Stimulated activated naive CD8-positive, alpha-beta T cell treated with anti-CD3 and anti-CD28 coated beads, Interleukin-15, amount 100 ng/mL, for 72 hours (primary cell): ENCODE data around the gene PRDM11.
"Not testable (repeated sequence)": the region's sequence is repeated elsewhere in the genome, so short reads cannot be mapped to it uniquely, and the experiment has no call there.

Experiments used
- ATAC-seq: fragments of 150-1000 bp; cut with Tn5 transposase; 2 replicates; pipeline ENCODE4 v1.10.0; 2021; ENCODE audit warnings: mild to moderate bottlenecking, moderate library complexity
- DNase-seq, 2 donors: peaks; one replicate each; pipeline ENCODE4 v3.0.0; 2021 to 2022
- H3K27ac Mint-ChIP-seq, 2 donors: one replicate each; pipeline ENCODE4 v1.8.0; 2022; ENCODE audit warnings: mild to moderate bottlenecking in 2 of 2, mixed read lengths in 2 of 2, moderate library complexity in 2 of 2
- H3K27me3 Mint-ChIP-seq: one replicate; pipeline ENCODE4 v1.8.0; 2022; ENCODE audit warnings: mixed read lengths
- H3K4me1 Mint-ChIP-seq: one replicate; pipeline ENCODE4 v1.8.0; 2022; ENCODE audit warnings: mild to moderate bottlenecking, mixed read lengths
- H3K4me3 Mint-ChIP-seq, 2 donors: one replicate each; pipeline ENCODE4 v1.8.0; 2022; ENCODE audit warnings: mild to moderate bottlenecking in 2 of 2, mixed read lengths in 2 of 2, moderate library complexity in 1 of 2
- H3K9me3 Mint-ChIP-seq, 2 donors: one replicate each; pipeline ENCODE4 v1.8.0; 2022; ENCODE audit warnings: mixed read lengths in 2 of 2

The PRDM11 gene

DNA sequence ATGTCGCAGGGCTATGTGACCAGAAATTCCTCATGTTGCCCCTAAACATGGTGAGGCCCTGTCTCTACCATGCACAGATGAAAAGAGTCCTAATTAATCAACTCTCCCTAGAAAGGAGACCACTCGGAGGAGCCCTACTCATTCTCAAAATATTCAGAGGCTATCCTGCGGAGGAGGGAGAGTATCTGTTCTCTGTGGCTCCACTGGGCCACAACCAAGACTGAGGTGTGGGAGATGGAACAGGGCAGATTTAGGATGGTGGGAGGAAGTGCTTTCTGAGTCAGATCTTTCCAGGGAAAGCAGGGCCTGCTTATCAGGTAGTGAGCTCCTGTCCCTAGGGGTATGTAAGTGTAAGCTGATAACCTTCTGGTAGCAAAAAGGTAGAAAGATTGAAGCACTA lies 37.0 kb upstream of the PRDM11 start:
- no peak for ATAC-seq
- Mint-ChIP-seq H3K4me1 (no peaks in the 10 kb centered on the region), H3K9me3 (no peaks in the 10 kb centered on the region), H3K4me3 (no peak overlapping the region), H3K27me3 (peaks cover 63% of the 10 kb centered on the region), H3K27ac (peak overlapping the region in 1 of 2 donors; percentile 69)
- no peak for DNase-seq

DNA sequence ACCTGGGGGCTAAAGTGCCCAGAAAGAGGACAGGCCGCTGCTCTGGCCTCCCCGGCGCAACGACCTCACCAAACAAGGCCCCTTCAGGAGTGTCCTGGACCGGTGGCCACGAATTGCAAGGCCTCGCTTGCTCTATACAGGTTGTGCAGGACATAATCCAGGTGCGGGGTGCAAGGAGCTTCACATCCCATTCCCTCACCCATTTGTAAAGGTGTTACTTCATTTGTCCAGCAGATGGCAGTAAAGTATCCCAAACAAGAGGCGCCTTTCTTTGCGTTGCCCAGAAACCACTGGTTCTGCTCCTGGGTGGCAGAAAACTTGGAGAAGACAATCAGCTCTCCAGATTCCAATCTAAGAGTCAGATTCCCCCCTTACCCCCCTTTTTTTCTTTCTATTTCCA lies 35.9 kb upstream of the PRDM11 start:
- H3K27me3 Mint-ChIP-seq: peaks cover 68% of the 10 kb centered on the region
- no peak overlapping the region for H3K27ac Mint-ChIP-seq
- no peaks in the 10 kb centered on the region for H3K4me1 Mint-ChIP-seq
- peak; percentile 69 for ATAC-seq
- peak; percentile 28 to 41 for DNase-seq
- no peak overlapping the region for H3K4me3 Mint-ChIP-seq
- H3K9me3 Mint-ChIP-seq: no peaks in the 10 kb centered on the region

GRCh38 chr11:45113807-45114206 lies 32.6 kb upstream of the PRDM11 start:
- Mint-ChIP-seq H3K4me3 (no peak overlapping the region), H3K27me3 (peaks cover 69% of the 10 kb centered on the region), H3K4me1 (no peaks in the 10 kb centered on the region), H3K9me3 (no peaks in the 10 kb centered on the region), H3K27ac (no peak overlapping the region)
- DNase-seq (no peak), ATAC-seq (no peak)

GRCh38 chr11:45127836-45128235 lies 18.6 kb upstream of the PRDM11 start:
- H3K27me3 Mint-ChIP-seq: peaks cover 27% of the 10 kb centered on the region
- ATAC-seq, H3K4me1 Mint-ChIP-seq, H3K4me3 Mint-ChIP-seq, H3K9me3 Mint-ChIP-seq, H3K27ac Mint-ChIP-seq, DNase-seq: not testable (repeated sequence)

DNA sequence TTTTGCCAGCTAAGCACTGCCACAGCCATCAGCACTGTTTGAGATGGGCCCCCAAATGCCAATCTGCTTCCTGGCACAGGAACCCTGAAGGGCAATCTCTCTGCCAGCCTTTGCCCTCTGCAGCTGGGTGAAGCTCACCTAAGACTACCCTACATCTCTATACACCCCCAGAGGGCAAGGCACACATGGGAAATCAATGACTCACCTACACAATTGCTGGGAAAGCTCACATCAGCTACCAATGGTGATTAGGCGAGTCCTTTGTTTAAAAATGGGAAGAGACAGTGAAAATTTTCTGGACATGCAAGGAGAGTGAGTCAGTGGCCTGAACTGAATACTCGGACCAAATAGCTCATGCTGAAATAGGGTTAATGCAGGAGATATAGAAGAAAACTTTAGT lies 12.6 kb upstream of the PRDM11 start:
- DNase-seq: no peak
- H3K27ac Mint-ChIP-seq: no peak overlapping the region
- H3K9me3 Mint-ChIP-seq: no peaks in the 10 kb centered on the region
- ATAC-seq: no peak
- no peaks in the 10 kb centered on the region for H3K4me1 Mint-ChIP-seq
- no peak overlapping the region for H3K4me3 Mint-ChIP-seq
- peaks cover 36% of the 10 kb centered on the region for H3K27me3 Mint-ChIP-seq

DNA sequence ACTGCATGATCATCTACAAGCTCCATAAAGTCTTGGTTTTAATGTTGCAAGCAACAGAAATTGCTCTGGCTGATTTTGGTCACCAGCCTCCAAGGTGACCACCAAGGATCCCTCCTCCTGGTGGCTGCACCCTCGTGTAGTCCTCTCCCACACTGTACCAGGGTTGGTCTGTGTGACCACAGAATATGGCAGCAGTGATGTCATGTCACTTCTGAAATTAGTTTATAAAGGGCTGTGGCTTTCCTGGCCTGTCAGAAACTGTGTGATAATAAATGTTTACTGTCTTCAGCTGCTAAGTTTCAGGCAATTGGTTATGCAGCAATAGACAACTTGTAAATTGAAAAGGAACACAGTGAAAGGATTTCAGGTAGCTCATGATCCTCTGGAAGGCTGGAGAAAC lies 5.3 kb upstream of the PRDM11 start:
- Mint-ChIP-seq H3K27ac (peak overlapping the region; percentile 38 to 75), H3K9me3 (no peaks in the 10 kb centered on the region), H3K4me3 (no peak overlapping the region), H3K4me1 (peaks cover 31% of the 10 kb centered on the region), H3K27me3 (peaks cover 57% of the 10 kb centered on the region)
- DNase-seq: peak; percentile 59 to 77
- ATAC-seq: peak; percentile 97

GRCh38 chr11:45141631-45142030 lies 4.8 kb upstream of the PRDM11 start:
- Mint-ChIP-seq H3K4me1 (peaks cover 35% of the 10 kb centered on the region), H3K4me3 (peak overlapping the region in 1 of 2 donors; percentile 9), H3K27me3 (peaks cover 58% of the 10 kb centered on the region), H3K9me3 (no peaks in the 10 kb centered on the region), H3K27ac (no peak overlapping the region)
- DNase-seq: no peak
- peak; percentile 34 for ATAC-seq

DNA sequence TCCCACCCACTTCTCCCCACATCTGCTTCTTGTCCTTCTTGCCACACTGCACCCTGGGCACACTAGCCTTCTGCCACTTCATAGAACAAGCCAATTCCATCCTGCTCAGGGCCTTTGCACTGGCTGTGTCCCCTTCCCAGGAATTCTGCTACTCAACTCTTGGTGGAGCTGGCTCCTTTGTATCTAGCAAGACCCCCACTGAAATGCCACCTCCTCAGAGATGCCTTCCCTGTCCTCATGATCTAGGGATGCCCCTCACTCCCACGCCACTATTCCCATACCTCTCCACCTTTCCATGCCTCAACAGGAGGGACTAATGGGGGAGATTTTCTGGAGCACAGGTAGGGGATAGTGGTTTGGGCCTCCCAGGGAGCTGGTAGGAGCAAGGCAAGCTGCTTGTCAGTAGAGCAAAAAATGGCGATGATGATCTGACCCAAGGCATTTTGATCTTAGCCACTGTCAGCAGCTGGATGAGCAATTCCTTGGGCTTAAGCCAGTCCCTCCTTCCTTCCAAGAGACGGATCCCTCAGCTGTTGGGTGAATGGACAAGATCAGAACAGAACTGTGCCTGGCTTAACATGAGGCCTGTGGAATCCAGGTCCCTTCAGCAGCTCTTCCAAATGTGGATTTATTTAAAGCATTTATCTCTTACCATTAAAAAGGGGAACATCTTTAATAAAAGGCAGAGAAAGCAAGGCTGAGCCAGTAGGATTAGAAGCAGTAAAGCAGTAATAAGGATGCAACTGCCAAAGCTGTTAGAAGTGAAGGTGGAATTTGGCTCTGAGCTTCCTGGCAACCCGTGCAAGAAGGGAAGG lies 4.0 kb upstream of the PRDM11 start:
- Mint-ChIP-seq H3K4me3 (no peak overlapping the region), H3K27me3 (peaks cover 58% of the 10 kb centered on the region), H3K9me3 (no peaks in the 10 kb centered on the region), H3K27ac (peak overlapping the region in 1 of 2 donors; percentile 83), H3K4me1 (peaks cover 36% of the 10 kb centered on the region)
- DNase-seq: no peak
- no peak for ATAC-seq

DNA sequence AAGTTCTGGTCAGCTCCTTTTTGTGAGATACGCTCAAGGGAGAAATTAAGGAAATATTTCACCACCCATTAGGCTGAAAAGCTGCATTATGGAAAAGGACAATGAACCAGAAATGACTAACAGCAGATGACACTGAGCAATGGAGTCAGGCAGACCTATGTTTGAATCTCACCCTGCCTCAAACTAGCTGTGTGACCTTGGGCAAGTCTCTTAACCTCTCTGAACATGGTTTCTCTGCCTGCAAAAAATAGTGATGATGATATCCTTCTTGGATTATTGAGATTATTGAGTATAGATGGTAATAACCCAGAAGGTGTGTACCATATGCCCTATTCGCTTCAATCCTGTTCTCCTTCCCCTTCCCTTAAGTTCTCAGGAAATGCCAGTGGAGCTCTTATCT lies 2.9 kb upstream of the PRDM11 start:
- Mint-ChIP-seq H3K27ac (no peak overlapping the region), H3K4me1 (peaks cover 47% of the 10 kb centered on the region), H3K9me3 (no peaks in the 10 kb centered on the region), H3K27me3 (peaks cover 58% of the 10 kb centered on the region), H3K4me3 (no peak overlapping the region)
- ATAC-seq (no peak), DNase-seq (no peak)

DNA sequence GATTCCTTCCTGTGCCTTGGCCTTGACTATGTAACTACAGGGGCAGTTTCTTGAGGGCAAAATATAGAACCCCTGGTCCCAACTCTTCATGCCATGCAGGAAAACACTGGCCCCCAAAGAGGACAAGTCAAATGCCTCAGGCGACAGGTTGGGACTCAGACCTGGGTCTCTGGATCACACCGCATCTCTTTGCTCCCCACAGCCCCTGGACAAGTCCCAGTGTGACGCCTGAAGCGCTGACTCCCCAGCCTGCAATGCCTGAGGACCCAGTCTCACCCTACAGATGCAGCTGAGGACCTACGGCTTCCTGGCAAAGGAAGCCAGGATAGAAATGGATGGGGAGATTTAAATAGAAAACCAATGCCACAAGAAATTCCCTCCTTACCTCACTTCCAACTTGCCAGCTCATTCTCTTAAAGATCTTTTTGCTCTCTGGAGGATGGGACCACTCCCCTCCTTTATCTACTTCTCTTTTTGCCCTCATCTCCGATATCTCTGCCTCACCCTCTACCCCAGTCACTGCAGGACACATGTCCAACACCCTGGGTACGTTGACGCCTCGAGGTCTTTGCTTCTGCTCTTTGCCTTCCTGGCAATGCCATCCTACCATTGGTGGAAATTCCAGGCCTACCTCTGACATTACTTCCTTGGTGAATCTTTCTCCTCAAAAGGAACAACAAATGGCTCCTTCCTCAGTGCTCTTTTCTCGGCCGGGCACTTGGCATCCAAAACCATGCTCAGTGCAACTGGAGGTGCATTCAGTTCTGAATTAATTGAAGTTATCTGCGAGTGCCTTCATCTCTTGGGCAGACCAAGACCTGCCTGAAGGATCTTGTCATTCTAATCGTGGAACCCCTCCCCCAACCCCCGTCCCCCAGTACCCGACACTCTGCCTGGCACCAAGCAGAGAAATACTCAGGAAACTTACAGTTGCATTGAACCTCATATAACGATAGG lies 2.0 kb upstream of the PRDM11 start:
- H3K27ac Mint-ChIP-seq: no peak overlapping the region
- DNase-seq: no peak
- peaks cover 53% of the 10 kb centered on the region for H3K27me3 Mint-ChIP-seq
- peaks cover 0 to 8% of the 10 kb centered on the region in 2 donors for H3K9me3 Mint-ChIP-seq
- ATAC-seq: no peak
- no peak overlapping the region for H3K4me3 Mint-ChIP-seq
- H3K4me1 Mint-ChIP-seq: peaks cover 56% of the 10 kb centered on the region

- peak overlapping the region; percentile 13 to 94 for H3K4me3 Mint-ChIP-seq
- ATAC-seq (no peak), DNase-seq (no peak)
- peaks cover 57% of the 10 kb centered on the region for H3K4me1 Mint-ChIP-seq
- H3K27me3 Mint-ChIP-seq: peaks cover 48% of the 10 kb centered on the region
- peaks cover 2 to 10% of the 10 kb centered on the region in 2 donors for H3K9me3 Mint-ChIP-seq
- no peak overlapping the region for H3K27ac Mint-ChIP-seq
Observed at GRCh38 chr11:45145083-45145378, 1.4 kb upstream of the PRDM11 start.

DNA sequence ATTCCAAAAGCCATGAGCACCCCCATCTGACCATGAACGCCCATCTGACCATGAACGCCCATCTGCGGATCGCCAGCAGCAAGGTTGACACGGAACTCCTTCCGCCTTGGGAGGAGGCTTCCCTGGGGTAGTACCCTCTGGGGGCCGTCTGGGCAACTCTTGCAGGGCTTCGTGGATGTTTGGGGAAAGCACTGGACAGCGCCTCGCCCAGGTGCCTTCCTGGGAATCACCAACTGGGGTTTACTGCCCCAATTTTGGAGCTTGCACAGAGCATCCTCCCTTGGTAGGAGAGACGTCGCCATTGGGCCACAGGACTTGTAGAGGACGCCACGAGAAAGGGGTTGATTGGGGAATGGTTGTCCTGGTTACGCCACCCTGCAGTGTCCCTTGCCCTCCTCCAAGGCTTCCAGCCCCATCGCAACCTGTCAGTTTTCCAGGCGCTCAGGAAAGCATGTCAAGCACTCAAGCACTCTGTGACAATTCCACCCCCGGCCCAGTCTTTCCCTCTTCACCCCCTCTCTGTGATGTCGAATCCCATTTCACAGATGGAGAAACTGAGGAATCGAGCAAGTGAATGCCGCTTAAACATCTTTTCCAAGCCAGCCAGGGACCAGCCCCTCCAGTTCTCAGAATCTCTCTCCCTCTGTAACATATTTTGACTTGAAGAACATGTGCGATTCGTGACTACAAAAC lies 914 bp upstream of the PRDM11 start:
- no peak for DNase-seq
- Mint-ChIP-seq H3K27ac (peak overlapping the region in 1 of 2 donors; percentile 94), H3K4me1 (peaks cover 55% of the 10 kb centered on the region), H3K9me3 (peaks cover 4 to 10% of the 10 kb centered on the region in 2 donors), H3K27me3 (peaks cover 45% of the 10 kb centered on the region), H3K4me3 (peak overlapping the region; percentile 91 to 94)
- no peak for ATAC-seq

GRCh38 chr11:45147017-45147728 lies 734 bp downstream of the PRDM11 start:
- peak; percentile 94 to 95 for DNase-seq
- Mint-ChIP-seq H3K27me3 (peaks cover 35% of the 10 kb centered on the region), H3K9me3 (peaks cover 4 to 10% of the 10 kb centered on the region in 2 donors), H3K4me3 (peak overlapping the region; percentile 85 to 87), H3K27ac (peak overlapping the region; percentile 79 to 89), H3K4me1 (peaks cover 38% of the 10 kb centered on the region)
- peak; percentile 98 for ATAC-seq

- Mint-ChIP-seq H3K4me3 (peak overlapping the region; percentile 85 to 87), H3K4me1 (peaks cover 44% of the 10 kb centered on the region), H3K9me3 (peaks cover 4 to 10% of the 10 kb centered on the region in 2 donors), H3K27ac (peak overlapping the region in 1 of 2 donors; percentile 59), H3K27me3 (peaks cover 28% of the 10 kb centered on the region)
- DNase-seq (no peak), ATAC-seq (no peak)
Observed at GRCh38 chr11:45147891-45148675, 1.6 kb downstream of the PRDM11 start.
